Activated CD4-positive, alpha-beta T cell treated with anti-CD3 and anti-CD28 coated beads for 36 hours (primary cell): Measurements from ENCODE around the gene KITLG. TPM values are rescaled to one million over a fixed set of nuclear protein-coding genes. Genes with fewer than 3 reads are reported as not detected.
"Not testable (repeated sequence)": the region's sequence is repeated elsewhere in the genome, so short reads cannot be mapped to it uniquely, and the experiment has no call there.

Experiments
- ATAC-seq: fragments of 200-7000 bp; cut with Tn5 transposase; one replicate; pipeline ENCODE4 v1.10.0; 2021; ENCODE audit warnings: mild to moderate bottlenecking, moderate library complexity
- CTCF ChIA-PET: fragments of 350-600 bp; sonication (Branson Sonifier 250); formaldehyde crosslinking; loops from one replicate; lab custom pipeline; 2021; ENCODE audit warnings: antibody characterized with exemption; lab: Charles Lee
- POLR2A ChIA-PET: fragments of 350-600 bp; sonication (Branson Sonifier 250); formaldehyde crosslinking; loops from one replicate; lab custom pipeline; 2021; ENCODE audit warnings: antibody characterized with exemption, inconsistent platforms; lab: Charles Lee
- DNase-seq: peaks from one replicate; pipeline ENCODE4 v3.0.0-alpha.2; 2020
- H3K27ac Mint-ChIP-seq: one replicate; pipeline ENCODE4 v1.8.0; 2021; ENCODE audit warnings: mixed read lengths
- H3K27me3 Mint-ChIP-seq: one replicate; pipeline ENCODE4 v1.8.0; 2021; ENCODE audit warnings: mixed read lengths
- H3K36me3 Mint-ChIP-seq: one replicate; pipeline ENCODE4 v1.8.0; 2021; ENCODE audit warnings: low read depth, mixed read lengths
- H3K4me1 Mint-ChIP-seq: one replicate; pipeline ENCODE4 v1.8.0; 2021; ENCODE audit warnings: mixed read lengths
- H3K4me3 Mint-ChIP-seq: one replicate; pipeline ENCODE4 v1.8.0; 2021; ENCODE audit warnings: mild to moderate bottlenecking, moderate library complexity, mixed read lengths
- H3K9me3 Mint-ChIP-seq: one replicate; pipeline ENCODE4 v1.8.0; 2021; ENCODE audit warnings: low read depth, mixed read lengths
- intact Hi-C, 2 experiments: fragments of 100-400 bp; cut with DNase I in 1 of 2; cut with micrococcal nuclease in 1 of 2; formaldehyde crosslinking; loops; one replicate each; pipeline versions ENCODE4 v1.14.2 to v1.15.1; 2022 to 2024; cut with DNase I, micrococcal nuclease
- total RNA-seq, 2 experiments: library from RNA; stranded (reverse); gene quantifications; one replicate each; pipeline ENCODE4 v1.2.3, GENCODE V29; 2021

The KITLG gene, protein sequence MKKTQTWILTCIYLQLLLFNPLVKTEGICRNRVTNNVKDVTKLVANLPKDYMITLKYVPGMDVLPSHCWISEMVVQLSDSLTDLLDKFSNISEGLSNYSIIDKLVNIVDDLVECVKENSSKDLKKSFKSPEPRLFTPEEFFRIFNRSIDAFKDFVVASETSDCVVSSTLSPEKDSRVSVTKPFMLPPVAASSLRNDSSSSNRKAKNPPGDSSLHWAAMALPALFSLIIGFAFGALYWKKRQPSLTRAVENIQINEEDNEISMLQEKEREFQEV
- total RNA-seq: under 1 TPM; 0.14 to 0.23 TPM

- H3K27me3 Mint-ChIP-seq: peaks cover 43% of the 10 kb centered on the region
- DNase-seq (peak; percentile 62), ATAC-seq (peak; percentile 88)
- peak within 1 kb of the TSS; percentile 52 for H3K4me3 Mint-ChIP-seq
- no peaks in the 10 kb centered on the region for H3K9me3 Mint-ChIP-seq
- intact Hi-C loops: loop anchor here in 1 of 2 experiments (10.0 kb wide), 1 partner anchor 455 kb away; no protein-coding TSS in a partner anchor
- H3K27ac Mint-ChIP-seq: no peak within 1 kb of the TSS
- no peaks in the 10 kb centered on the region for H3K36me3 Mint-ChIP-seq
- ChIA-PET CTCF (interaction anchor here (0.6 to 0.8 kb wide), 2 partner anchors 63 to 967 kb away, joined by 3 read pairs; no protein-coding TSS in a partner anchor), POLR2A (interaction anchor here (0.6 kb wide), 1 partner anchor 43 kb away, joined by 3 read pairs; no protein-coding TSS in a partner anchor)
- peaks cover 9% of the 10 kb centered on the region for H3K4me1 Mint-ChIP-seq
Observed at GRCh38 chr12:88580051-88580871, at the start of gene KITLG. TSS of gene KITLG (minus strand) at chr12:88580471. CDS start at chr12:88580278, 193 bp downstream.

DNA sequence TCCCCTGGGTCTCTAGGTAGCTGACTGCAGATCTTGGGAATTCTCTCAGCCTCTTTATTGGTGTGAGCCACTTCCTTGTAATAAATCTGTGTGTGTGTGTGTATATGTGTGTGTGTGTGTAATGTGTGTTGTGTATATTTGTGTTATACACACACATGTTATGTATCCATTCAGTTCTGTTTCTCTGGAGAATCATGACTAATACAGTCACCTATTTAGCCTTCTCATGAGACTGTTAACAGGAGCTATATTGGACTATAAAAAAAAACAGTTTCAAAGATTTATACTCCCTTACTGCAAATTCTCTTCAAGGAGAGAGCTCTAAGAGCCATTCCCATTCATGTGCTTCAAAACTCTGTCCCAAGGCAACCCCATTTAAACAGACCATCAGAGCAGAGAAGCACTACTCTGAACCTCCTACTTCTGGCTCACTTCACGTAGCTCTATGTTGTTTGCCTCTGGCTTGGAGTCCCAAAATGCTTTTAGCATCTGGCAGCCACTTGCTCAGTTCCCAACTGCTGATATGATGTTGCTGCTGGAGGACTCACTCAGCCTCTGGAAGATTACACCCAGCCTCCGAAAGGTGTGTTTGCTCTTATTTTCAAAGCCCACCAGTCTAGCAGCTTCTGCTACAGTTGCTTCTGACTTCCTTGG lies 48.7 kb upstream of the KITLG start:
- DNase-seq (no peak), ATAC-seq (no peak)
- no peaks in the 10 kb centered on the region for H3K4me1 Mint-ChIP-seq
- POLR2A ChIA-PET: interaction anchor here (0.6 kb wide), 1 partner anchor 261 kb away, joined by 6 read pairs; no protein-coding TSS in a partner anchor
- H3K9me3 Mint-ChIP-seq: no peaks in the 10 kb centered on the region
- no peak overlapping the region for H3K4me3 Mint-ChIP-seq
- no peaks in the 10 kb centered on the region for H3K36me3 Mint-ChIP-seq
- no peak overlapping the region for H3K27ac Mint-ChIP-seq
- intact Hi-C loops: no loop called here
- peaks cover 5% of the 10 kb centered on the region for H3K27me3 Mint-ChIP-seq
- CTCF ChIA-PET: no interaction called here

DNA sequence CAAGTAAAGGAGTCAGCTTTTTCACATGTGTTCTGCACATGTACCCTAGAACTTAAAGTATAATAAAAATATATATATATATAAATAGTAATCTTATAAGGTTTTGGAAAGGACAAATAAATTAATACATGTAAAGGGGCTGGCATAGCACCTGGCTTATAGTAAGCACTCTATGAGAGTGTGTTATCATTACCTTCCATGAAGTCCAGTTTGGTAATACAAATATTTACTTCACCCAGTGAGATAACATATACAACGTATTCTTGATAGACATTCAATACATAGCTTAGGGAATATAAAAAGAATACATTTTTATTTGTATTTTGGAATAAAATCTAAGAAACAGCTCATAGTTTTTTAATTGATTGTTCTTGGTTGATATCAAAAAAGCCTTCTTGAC lies 47.8 kb upstream of the KITLG start:
- POLR2A ChIA-PET, H3K27ac Mint-ChIP-seq, H3K9me3 Mint-ChIP-seq, DNase-seq, ATAC-seq, CTCF ChIA-PET, H3K4me1 Mint-ChIP-seq, H3K27me3 Mint-ChIP-seq, H3K4me3 Mint-ChIP-seq, intact Hi-C loops, H3K36me3 Mint-ChIP-seq: not testable (repeated sequence)

- no peaks in the 10 kb centered on the region for H3K36me3 Mint-ChIP-seq
- no peak overlapping the region for H3K4me3 Mint-ChIP-seq
- no peaks in the 10 kb centered on the region for H3K4me1 Mint-ChIP-seq
- ChIA-PET POLR2A (no interaction called here), CTCF (no interaction called here)
- H3K9me3 Mint-ChIP-seq: no peaks in the 10 kb centered on the region
- ATAC-seq (no peak), DNase-seq (no peak)
- peaks cover 5% of the 10 kb centered on the region for H3K27me3 Mint-ChIP-seq
- no peak overlapping the region for H3K27ac Mint-ChIP-seq
- intact Hi-C loops: no loop called here
Observed at GRCh38 chr12:88627501-88627900, 47.2 kb upstream of the KITLG start.

DNA sequence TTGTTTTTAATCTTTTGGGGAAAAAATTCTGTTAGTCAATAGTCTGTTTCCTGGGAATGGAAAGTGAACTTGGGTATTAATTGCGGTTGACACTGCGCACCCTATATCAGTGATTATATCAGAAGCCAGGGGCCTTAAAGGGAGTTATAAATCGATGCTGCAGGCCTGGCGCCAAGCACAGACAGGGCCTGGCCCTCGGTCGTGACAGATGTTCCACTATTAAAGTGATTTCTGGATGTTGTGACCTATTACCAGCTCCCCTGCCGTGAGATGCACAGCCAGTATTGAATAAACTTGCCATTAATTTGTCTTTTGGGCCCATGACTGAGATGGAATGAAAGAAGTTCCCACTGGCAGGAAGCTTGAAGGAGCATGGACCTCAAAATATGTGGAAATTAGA lies 45.1 kb upstream of the KITLG start:
- no peak for ATAC-seq

GRCh38 chr12:88624911-88625310 lies 44.6 kb upstream of the KITLG start:
- POLR2A ChIA-PET: no interaction called here
- H3K27ac Mint-ChIP-seq: no peak overlapping the region
- no peaks in the 10 kb centered on the region for H3K36me3 Mint-ChIP-seq
- ATAC-seq: no peak
- H3K9me3 Mint-ChIP-seq: no peaks in the 10 kb centered on the region
- H3K27me3 Mint-ChIP-seq: no peaks in the 10 kb centered on the region
- no peak for DNase-seq
- intact Hi-C loops: no loop called here
- no peaks in the 10 kb centered on the region for H3K4me1 Mint-ChIP-seq
- CTCF ChIA-PET: no interaction called here
- no peak overlapping the region for H3K4me3 Mint-ChIP-seq

More for the DNA sequence above, 45.1 kb upstream of the KITLG start:
- Mint-ChIP-seq H3K4me1 (no peaks in the 10 kb centered on the region), H3K27ac (no peak overlapping the region), H3K27me3 (no peaks in the 10 kb centered on the region), H3K36me3 (no peaks in the 10 kb centered on the region), H3K9me3 (no peaks in the 10 kb centered on the region), H3K4me3 (no peak overlapping the region)
- POLR2A ChIA-PET: no interaction called here
- DNase-seq: no peak
- intact Hi-C loops: no loop called here
- CTCF ChIA-PET: no interaction called here

- intact Hi-C loops: no loop called here
- H3K4me3 Mint-ChIP-seq: no peak overlapping the region
- CTCF ChIA-PET: no interaction called here
Observed at GRCh38 chr12:88623777-88624548, 43.7 kb upstream of the KITLG start.

DNA sequence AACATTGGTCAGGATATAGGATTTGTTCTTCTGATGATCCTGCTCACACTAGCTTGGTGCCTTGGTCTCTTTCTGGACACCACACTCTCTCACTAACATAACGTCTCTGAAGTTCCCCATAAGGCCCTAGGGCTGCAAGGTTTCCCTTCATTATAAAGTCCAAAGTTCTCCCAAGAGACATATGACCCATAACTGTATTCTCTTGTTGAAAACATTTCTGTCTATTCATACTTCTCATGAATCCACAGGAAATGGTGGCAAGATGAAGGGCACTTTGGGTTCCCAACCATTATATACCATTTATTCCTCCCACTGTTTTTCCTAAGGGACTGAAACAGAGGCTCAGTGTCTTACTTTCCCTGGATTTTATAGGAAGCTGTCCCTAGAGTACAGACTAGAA lies 37.1 kb upstream of the KITLG start:
- H3K4me1 Mint-ChIP-seq: no peaks in the 10 kb centered on the region
- H3K4me3 Mint-ChIP-seq: no peak overlapping the region
- H3K36me3 Mint-ChIP-seq: no peaks in the 10 kb centered on the region
- ATAC-seq (no peak), DNase-seq (no peak)
- intact Hi-C loops: no loop called here
- H3K9me3 Mint-ChIP-seq: no peaks in the 10 kb centered on the region
- H3K27ac Mint-ChIP-seq: no peak overlapping the region
- peaks cover 3% of the 10 kb centered on the region for H3K27me3 Mint-ChIP-seq
- ChIA-PET POLR2A (no interaction called here), CTCF (no interaction called here)

More at GRCh38 chr12:88623777-88624548, 43.7 kb upstream of the KITLG start:
- H3K27ac Mint-ChIP-seq: no peak overlapping the region
- POLR2A ChIA-PET: no interaction called here
- H3K36me3 Mint-ChIP-seq: no peaks in the 10 kb centered on the region
- H3K27me3 Mint-ChIP-seq: no peaks in the 10 kb centered on the region
- H3K9me3 Mint-ChIP-seq: no peaks in the 10 kb centered on the region
- no peaks in the 10 kb centered on the region for H3K4me1 Mint-ChIP-seq
- ATAC-seq (no peak), DNase-seq (no peak)

DNA sequence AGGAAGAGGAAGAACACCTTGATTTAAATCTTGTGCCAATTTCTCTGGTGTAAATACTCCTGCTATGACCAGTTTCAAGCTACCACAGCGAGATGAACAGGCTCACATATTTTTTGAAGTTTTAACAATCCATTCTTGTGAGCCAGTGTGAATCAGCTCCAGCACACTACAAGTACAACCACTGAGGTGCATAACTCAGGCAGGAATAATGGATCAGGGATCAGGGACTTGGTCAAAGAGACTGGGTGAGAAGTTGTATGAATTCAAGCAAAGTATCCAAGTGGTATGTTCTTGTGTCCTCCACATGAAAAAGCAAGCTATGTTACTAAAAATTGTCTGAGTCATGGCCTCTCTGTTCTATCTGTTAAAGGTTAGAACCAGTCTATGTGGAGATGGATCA lies 35.2 kb upstream of the KITLG start:
- H3K27me3 Mint-ChIP-seq: peaks cover 3% of the 10 kb centered on the region
- no peak overlapping the region for H3K27ac Mint-ChIP-seq
- H3K4me3 Mint-ChIP-seq: no peak overlapping the region
- H3K9me3 Mint-ChIP-seq: no peaks in the 10 kb centered on the region
- POLR2A ChIA-PET: no interaction called here
- DNase-seq: no peak
- ATAC-seq: no peak
- no peaks in the 10 kb centered on the region for H3K36me3 Mint-ChIP-seq
- H3K4me1 Mint-ChIP-seq: no peaks in the 10 kb centered on the region
- intact Hi-C loops: no loop called here
- CTCF ChIA-PET: interaction anchor here (0.7 kb wide), 1 partner anchor 288 kb away, joined by 3 read pairs; no protein-coding TSS in a partner anchor

DNA sequence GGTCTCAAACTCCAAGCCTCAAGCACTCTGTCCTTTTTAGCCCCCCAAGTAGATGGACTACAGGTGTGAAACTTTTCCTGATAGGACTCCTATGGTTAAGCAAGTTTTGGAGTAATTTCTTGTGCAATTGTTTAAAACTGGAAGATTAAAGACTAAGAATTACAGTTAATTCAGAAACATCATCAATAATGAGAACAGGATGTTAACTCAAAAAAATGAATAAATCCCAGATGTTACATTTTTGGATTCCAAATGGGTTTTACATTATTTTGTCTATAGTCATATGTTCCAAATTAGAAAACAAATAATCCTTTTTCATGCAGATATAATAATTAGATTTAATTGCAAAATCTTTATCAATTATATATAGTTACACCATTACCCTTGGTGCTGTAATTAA lies 24.4 kb upstream of the KITLG start:
- Mint-ChIP-seq H3K4me3 (no peak overlapping the region), H3K27me3 (peaks cover 2% of the 10 kb centered on the region), H3K36me3 (no peaks in the 10 kb centered on the region), H3K27ac (no peak overlapping the region), H3K9me3 (peaks cover 5% of the 10 kb centered on the region), H3K4me1 (no peaks in the 10 kb centered on the region)
- CTCF ChIA-PET: no interaction called here
- no peak for DNase-seq
- intact Hi-C loops: no loop called here
- ATAC-seq: no peak
- POLR2A ChIA-PET: no interaction called here

GRCh38 chr12:88600272-88600671 lies 20.0 kb upstream of the KITLG start:
- CTCF ChIA-PET: no interaction called here
- H3K4me3 Mint-ChIP-seq: no peak overlapping the region
- ATAC-seq (no peak), DNase-seq (no peak)
- H3K4me1 Mint-ChIP-seq: no peaks in the 10 kb centered on the region
- intact Hi-C loops: no loop called here
- H3K36me3 Mint-ChIP-seq: no peaks in the 10 kb centered on the region
- POLR2A ChIA-PET: no interaction called here
- peaks cover 2% of the 10 kb centered on the region for H3K27me3 Mint-ChIP-seq
- H3K9me3 Mint-ChIP-seq: no peaks in the 10 kb centered on the region
- no peak overlapping the region for H3K27ac Mint-ChIP-seq
